Measurements from ENCODE around the gene MAGEA9B.

- TF ChIP-seq BACH2 (CRISPR knock-in tag; IDR thresholded peaks at IDR 0.05; ENCODE audit: borderline replicate concordance) (no peak), ESRRG (CRISPR knock-in tag; IDR thresholded peaks at IDR 0.05) (no peak), ZNF70 (CRISPR knock-in tag; IDR thresholded peaks at IDR 0.05) (no peak), PATZ1 (CRISPR knock-in tag; IDR thresholded peaks at IDR 0.05; ENCODE audit: borderline replicate concordance) (no peak), OSR1 (CRISPR knock-in tag; IDR thresholded peaks at IDR 0.05) (no peak), ZFP3 (CRISPR knock-in tag; IDR thresholded peaks at IDR 0.05) (no peak), ZNF8 (CRISPR knock-in tag; IDR thresholded peaks at IDR 0.05) (no peak), RARB (CRISPR knock-in tag; IDR thresholded peaks at IDR 0.05) (no peak), PPARA (CRISPR knock-in tag; IDR thresholded peaks at IDR 0.05; ENCODE audit: borderline replicate concordance) (no peak)
Measured at GRCh38 chrX:149563359-149563758, 23.9 kb downstream of the MAGEA9B start.

All from SK-N-SH treated with all-trans-retinoic acid at 6 μM for 48 hours (cell line).